Liver (tissue), 9 donors: ENCODE results near the gene NTN5. TPM values are rescaled to one million over a fixed set of nuclear protein-coding genes. Genes with fewer than 3 reads are reported as not detected.
"Not testable (repeated sequence)": the region's sequence is repeated elsewhere in the genome, so short reads cannot be mapped to it uniquely, and the experiment has no call there.

Experiments used
- DNase-seq: peaks from one replicate; pipeline ENCODE4 v3.0.0-alpha.2; 2017; ENCODE audit warnings: low spot score
- H3K27ac ChIP-seq, 2 donors: one replicate each; pipeline ENCODE4 v1.7.0; 2013; ENCODE audit warnings: inconsistent platforms in 2 of 2, low read length in 2 of 2, control low read depth in 1 of 2, low read depth in 1 of 2, mild to moderate bottlenecking in 1 of 2
- H3K27me3 ChIP-seq, 4 donors: one replicate each; pipeline versions ENCODE4 v1.6.1 to v1.7.0; 2013; ENCODE audit warnings: low read length in 3 of 4, inconsistent platforms in 1 of 4, mild to moderate bottlenecking in 1 of 4, moderate library complexity in 1 of 4; ENCODE audit not compliant: control insufficient read depth in 4 of 4, insufficient read depth in 4 of 4
- H3K36me3 ChIP-seq, 4 donors: one replicate each; pipeline versions ENCODE4 v1.6.1 to v1.7.0; 2013; ENCODE audit warnings: low read length in 3 of 4, mild to moderate bottlenecking in 3 of 4, low read depth in 1 of 4, moderate library complexity in 1 of 4; ENCODE audit not compliant: control insufficient read depth in 4 of 4, insufficient read depth in 3 of 4
- H3K4me1 ChIP-seq, 4 donors: one replicate each; pipeline versions ENCODE4 v1.6.1 to v1.7.0; 2013; ENCODE audit warnings: low read length in 3 of 4, mild to moderate bottlenecking in 3 of 4, moderate library complexity in 1 of 4; ENCODE audit not compliant: control insufficient read depth in 4 of 4, insufficient read depth in 4 of 4
- H3K4me3 ChIP-seq, 3 donors: one replicate each; pipeline versions ENCODE4 v1.6.1 to v1.7.0; 2013; ENCODE audit warnings: low read length in 3 of 3, control low read depth in 1 of 3, low read depth in 1 of 3, mild to moderate bottlenecking in 1 of 3
- H3K9ac ChIP-seq, 2 donors: one replicate each; pipeline ENCODE4 v1.7.0; 2013; ENCODE audit warnings: low read length in 2 of 2, mild to moderate bottlenecking in 2 of 2, moderate library complexity in 2 of 2, control low read depth in 1 of 2, low read depth in 1 of 2
- H3K9me3 ChIP-seq, 4 donors: one replicate each; pipeline versions ENCODE4 v1.6.1 to v1.7.0; 2013; ENCODE audit warnings: low read length in 3 of 4; ENCODE audit not compliant: control insufficient read depth in 4 of 4
- CTCF ChIP-seq: fragments of 150-350 bp; IDR thresholded peaks from 2 replicates; pipeline ENCODE4 v1.5.1; 2017; ENCODE audit warnings: improper control_type of control experiment, low read depth, low read length; ENCODE audit not compliant: missing input control
- EGR1 ChIP-seq, 2 donors: IDR thresholded peaks; 2 replicates each; pipeline ENCODE4 v1.6.1; 2016 to 2018; ENCODE audit warnings: antibody characterized with exemption in 2 of 2, low read depth in 2 of 2
- FOXA1 ChIP-seq: IDR thresholded peaks from 2 replicates; pipeline ENCODE4 v1.6.1; 2016; ENCODE audit warnings: antibody characterized with exemption
- FOXA2 ChIP-seq: IDR thresholded peaks from 2 replicates; pipeline ENCODE4 v1.6.1; 2016; ENCODE audit warnings: antibody characterized with exemption
- HNF4A ChIP-seq, 2 donors: conservative IDR thresholded peaks; 2 replicates each; pipeline ENCODE4 v1.6.1; 2016; ENCODE audit warnings: antibody characterized with exemption in 2 of 2, mild to moderate bottlenecking in 2 of 2
- HNF4G ChIP-seq: IDR thresholded peaks from 2 replicates; pipeline ENCODE4 v1.6.1; 2016; ENCODE audit warnings: antibody characterized with exemption
- JUND ChIP-seq, 2 donors: IDR thresholded peaks; 2 replicates each; pipeline ENCODE4 v1.6.1; 2016; ENCODE audit warnings: antibody characterized with exemption in 2 of 2
- MAX ChIP-seq: IDR thresholded peaks from 2 replicates; pipeline ENCODE4 v1.6.1; 2016; ENCODE audit warnings: antibody characterized with exemption
- NR2F2 ChIP-seq: IDR thresholded peaks from 2 replicates; pipeline ENCODE4 v1.6.1; 2016; ENCODE audit warnings: antibody characterized with exemption
- REST ChIP-seq: IDR thresholded peaks from 2 replicates; pipeline ENCODE4 v1.6.1; 2016; ENCODE audit warnings: antibody characterized with exemption, mild to moderate bottlenecking
- RXRA ChIP-seq, 2 donors: IDR thresholded peaks; 2 replicates each; pipeline ENCODE4 v1.6.1; 2017 to 2018; ENCODE audit warnings: antibody characterized with exemption in 2 of 2, mild to moderate bottlenecking in 1 of 2
- TAF1 ChIP-seq: conservative IDR thresholded peaks from 2 replicates; pipeline ENCODE4 v1.6.1; 2016; ENCODE audit warnings: antibody characterized with exemption, mild to moderate bottlenecking
- YY1 ChIP-seq: IDR thresholded peaks from 2 replicates; pipeline ENCODE4 v1.6.1; 2016; ENCODE audit warnings: antibody characterized with exemption, mild to moderate bottlenecking
- WGBS: extraction: QIAGEN DNeasy Blood & Tissue Kit; methylation state at CpG from one replicate; pipeline ENCODE4 v1.1.7; 2013; 5-methylcytosine and 5-hydroxymethylcytosine counted together
- polyA plus RNA-seq, 2 donors: library from polyadenylated mRNA; stranded (reverse) in 1 of 2; unstranded in 1 of 2; fragments of 200-250 nt in 1 of 2; fragments of >200 nt in 1 of 2; fragmentation: Nextera tagmentation in 1 of 2; extraction: Ambion mirVana in 1 of 2; gene quantifications; one replicate each; pipeline versions ENCODE4 v1.2.1 to v1.2.3, GENCODE V29; 2013 to 2015
- total RNA-seq, 2 donors: library from RNA; depleted of rRNA; stranded (reverse); fragments of >200 nt; gene quantifications; one replicate each; pipeline ENCODE4 v1.2.3, GENCODE V29; 2014
- donor health status: healthy.
- donor health status: healthy.
- donor health status: healthy.
- donor health status: healthy.
- donor health status: healthy.

NTN5 gene
- total and polyA plus RNA-seq, 4 donors: 0.08 to 0.09 TPM; not detected in 2

GRCh38 chr19:48720251-48720612 lies 47.4 kb upstream of the NTN5 start (continued):
- TF ChIP-seq MAX (no peak), NR2F2 (no peak)

GRCh38 chr19:48719263-48720171 lies 46.7 kb upstream of the NTN5 start, which contains the start of gene MAMSTR:
MAMSTR (minus strand) TSS chr19:48719725; CDS start chr19:48719031, 694 bp downstream.
- TF ChIP-seq EGR1 (IDR thresholded peaks at IDR 0.05; ENCODE audit: low read depth in 2 of 2) (no peak), HNF4G (no peak), NR2F2 (no peak), MAX (no peak), JUND (IDR thresholded peaks at IDR 0.05) (no peak), REST (no peak), TAF1 (no peak), RXRA (IDR thresholded peaks at IDR 0.05) (no peak), CTCF (no peak), FOXA1 (no peak), YY1 (no peak)
- H3K9ac ChIP-seq: no peak within 1 kb of the TSS
- H3K27ac ChIP-seq: peak within 1 kb of the TSS; percentile 78 to 90
- no peaks in the 10 kb centered on the region for H3K36me3 ChIP-seq
- H3K4me1 ChIP-seq: peaks cover 0 to 19% (median 12%) of the 10 kb centered on the region in 4 donors
- no peaks in the 10 kb centered on the region for H3K9me3 ChIP-seq
- H3K4me3 ChIP-seq: no peak within 1 kb of the TSS
- 83% methylated on average over 33 of the region's 33 CpGs for WGBS
- no peak for DNase-seq
- no peaks in the 10 kb centered on the region for H3K27me3 ChIP-seq

- H3K27me3 ChIP-seq: no peaks in the 10 kb centered on the region
- DNase-seq: no peak
- no peak overlapping the region for H3K27ac ChIP-seq
- TF ChIP-seq HNF4G: no peak
- no peak for TF ChIP-seq FOXA2
- no peak for TF ChIP-seq FOXA1
- TF ChIP-seq HNF4A (conservative IDR thresholded peaks at IDR 0.05): no peak
- peak; percentile 82 for TF ChIP-seq NR2F2
- 68% methylated on average over 15 of the region's 15 CpGs for WGBS
- no peaks in the 10 kb centered on the region for H3K9me3 ChIP-seq
- H3K4me3 ChIP-seq: no peak overlapping the region
- no peak overlapping the region for H3K9ac ChIP-seq
- peaks cover 0 to 20% (median 13%) of the 10 kb centered on the region in 4 donors for H3K4me1 ChIP-seq
- no peaks in the 10 kb centered on the region for H3K36me3 ChIP-seq
These were observed 46.0 kb upstream of the NTN5 start for GRCh38 chr19:48718711-48719231.

- H3K4me3 ChIP-seq, H3K9ac ChIP-seq, H3K36me3 ChIP-seq, H3K27ac ChIP-seq, H3K9me3 ChIP-seq, DNase-seq, H3K27me3 ChIP-seq: not testable (repeated sequence)
- WGBS: 95% methylated on average over 13 of the region's 13 CpGs
- H3K4me1 ChIP-seq: peaks cover 0 to 27% (median 18%) of the 10 kb centered on the region in 4 donors
These were observed 45.3 kb upstream of the NTN5 start for GRCh38 chr19:48718106-48718505.
